Occipital lobe (tissue), 2 donors: ENCODE data around the gene CEACAM8. TPM values are rescaled to one million over a fixed set of nuclear protein-coding genes. Genes with fewer than 3 reads are reported as not detected.
"Not testable (repeated sequence)": the region's sequence is repeated elsewhere in the genome, so short reads cannot be mapped to it uniquely, and the experiment has no call there.

Source experiments
- DNase-seq: peaks from one replicate; lab custom pipeline; 2025; lab: John Stamatoyannopoulos, UW
- total RNA-seq: library from RNA; depleted of rRNA; stranded (reverse); fragments of >200 nt; gene quantifications from one replicate; pipeline ENCODE4 v1.2.3, GENCODE V29; 2014

Gene CEACAM8
- total RNA-seq, 1 donor from 2014 or later: not detected

DNA sequence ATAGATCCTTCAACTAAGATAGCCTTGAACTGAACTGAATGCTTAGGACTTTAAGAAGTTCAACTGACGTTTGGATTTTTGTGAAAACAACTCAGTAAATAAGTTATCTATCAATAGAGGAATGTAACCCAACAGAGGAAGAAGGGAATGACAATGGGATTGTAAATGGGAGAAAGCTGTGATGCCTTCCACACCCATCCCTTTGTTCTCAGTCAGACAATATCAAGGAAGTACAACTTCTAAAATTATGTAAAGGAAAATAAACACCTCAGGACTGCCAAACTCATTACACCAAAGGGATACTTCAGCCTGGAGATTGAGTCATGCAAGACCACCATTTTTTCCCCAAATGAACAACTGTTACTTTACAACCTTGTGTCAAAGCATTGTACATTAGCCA lies 21.1 kb downstream of the CEACAM8 start:
- no peak for DNase-seq

DNA sequence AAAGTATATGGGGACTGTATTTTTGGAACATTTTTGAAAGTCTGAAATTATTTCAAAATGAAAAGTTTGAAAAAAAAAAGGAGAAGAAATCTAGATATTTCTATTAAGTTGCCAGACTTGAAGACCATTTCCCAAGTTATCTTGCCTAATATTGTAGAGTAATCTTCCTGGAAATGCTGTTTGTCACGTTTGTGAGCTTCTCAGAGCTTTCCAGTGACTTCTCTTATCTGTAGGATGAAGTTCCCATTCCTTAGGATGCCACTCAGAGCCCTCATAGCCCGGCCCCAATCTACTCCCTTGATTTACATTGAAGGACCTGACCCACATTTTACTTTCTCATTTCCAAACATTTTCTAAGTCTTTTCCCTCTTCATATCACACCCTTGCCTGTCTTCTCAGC lies 23.6 kb downstream of the CEACAM8 start:
- no peak for DNase-seq

GRCh38 chr19:42569193-42569592 lies 25.5 kb downstream of the CEACAM8 start:
- DNase-seq: no peak

GRCh38 chr19:42568006-42568405 lies 26.7 kb downstream of the CEACAM8 start:
- no peak for DNase-seq

DNA sequence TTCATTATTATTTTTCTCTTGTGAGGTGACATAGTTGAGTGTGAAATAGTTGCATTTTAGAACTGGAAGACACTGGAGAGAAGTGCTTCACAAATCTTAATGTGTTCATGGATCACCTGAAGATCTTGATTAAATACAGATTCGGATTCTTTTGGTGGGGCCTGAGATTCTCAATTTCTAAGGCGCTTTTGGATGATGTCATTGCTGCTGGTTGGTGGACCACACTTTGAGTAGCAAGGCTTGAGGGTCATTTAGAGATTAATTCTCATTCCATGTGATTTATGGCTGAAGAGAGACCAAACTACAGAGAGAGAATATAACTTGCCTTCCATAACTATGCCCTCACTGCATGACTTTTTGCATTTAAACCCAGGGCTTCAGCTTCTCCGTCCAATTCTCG lies 27.2 kb downstream of the CEACAM8 start:
- no peak for DNase-seq

- DNase-seq: peak; percentile 22
Measured at GRCh38 chr19:42563352-42564210, 31.1 kb downstream of the CEACAM8 start.

- no peak for DNase-seq
Measured at GRCh38 chr19:42561512-42561911, 33.2 kb downstream of the CEACAM8 start.

- no peak for DNase-seq
Measured at GRCh38 chr19:42560731-42561130, 34.0 kb downstream of the CEACAM8 start.

- DNase-seq: no peak
Measured at GRCh38 chr19:42558450-42559150, 36.1 kb downstream of the CEACAM8 start.

- not testable (repeated sequence) for DNase-seq
Measured at GRCh38 chr19:42557386-42557871, 37.3 kb downstream of the CEACAM8 start.

- no peak for DNase-seq
Measured at GRCh38 chr19:42555801-42556200, 38.9 kb downstream of the CEACAM8 start.

DNA sequence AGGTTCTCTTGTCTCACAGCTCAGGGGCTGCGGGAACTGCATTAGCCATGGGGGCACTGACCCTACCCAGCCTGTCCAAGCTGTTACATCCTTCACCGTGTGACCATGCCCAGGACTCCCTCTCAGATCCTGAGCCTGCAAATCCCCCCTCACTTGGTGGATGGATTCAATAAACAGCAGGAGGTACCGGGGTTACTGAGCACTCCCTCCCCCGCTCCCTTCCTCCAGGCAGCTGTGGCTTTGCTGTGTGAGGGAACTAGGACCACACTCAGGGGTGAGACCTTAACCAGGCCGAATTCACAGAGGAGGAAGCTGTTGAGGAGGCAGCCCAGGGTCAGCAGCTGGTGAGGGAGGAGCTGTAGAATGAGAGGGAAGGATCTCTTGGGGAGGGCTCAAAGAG lies 39.4 kb downstream of the CEACAM8 start:
- no peak for DNase-seq

DNA sequence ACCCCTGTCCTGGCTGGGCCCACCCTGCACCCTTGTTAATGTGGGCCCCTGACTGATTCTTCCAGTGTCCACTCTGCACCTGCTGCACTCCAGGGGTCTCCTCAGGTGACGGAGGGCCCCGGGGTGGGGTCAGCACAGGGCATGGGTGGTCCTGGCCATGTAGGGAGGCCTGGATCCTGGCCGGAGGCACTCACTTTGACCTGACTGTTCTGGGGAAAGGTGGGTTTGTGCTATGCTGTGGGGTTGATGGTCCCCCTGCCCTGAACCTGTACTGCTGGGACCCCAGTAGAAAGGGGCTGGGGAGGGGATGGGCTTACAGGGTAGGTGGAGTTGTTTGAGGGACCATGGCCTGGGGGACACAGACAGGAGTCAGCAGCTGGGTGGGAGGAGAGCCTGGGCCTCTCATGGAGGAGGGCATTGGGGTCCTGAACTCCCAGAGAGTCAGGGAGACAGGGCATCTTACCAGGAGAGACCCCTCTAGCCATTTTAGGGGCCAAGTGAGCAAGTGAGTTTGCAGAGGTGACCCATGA lies 40.6 kb downstream of the CEACAM8 start:
- no peak for DNase-seq

GRCh38 chr19:42553292-42554045 lies 41.3 kb downstream of the CEACAM8 start:
- no peak for DNase-seq

DNA sequence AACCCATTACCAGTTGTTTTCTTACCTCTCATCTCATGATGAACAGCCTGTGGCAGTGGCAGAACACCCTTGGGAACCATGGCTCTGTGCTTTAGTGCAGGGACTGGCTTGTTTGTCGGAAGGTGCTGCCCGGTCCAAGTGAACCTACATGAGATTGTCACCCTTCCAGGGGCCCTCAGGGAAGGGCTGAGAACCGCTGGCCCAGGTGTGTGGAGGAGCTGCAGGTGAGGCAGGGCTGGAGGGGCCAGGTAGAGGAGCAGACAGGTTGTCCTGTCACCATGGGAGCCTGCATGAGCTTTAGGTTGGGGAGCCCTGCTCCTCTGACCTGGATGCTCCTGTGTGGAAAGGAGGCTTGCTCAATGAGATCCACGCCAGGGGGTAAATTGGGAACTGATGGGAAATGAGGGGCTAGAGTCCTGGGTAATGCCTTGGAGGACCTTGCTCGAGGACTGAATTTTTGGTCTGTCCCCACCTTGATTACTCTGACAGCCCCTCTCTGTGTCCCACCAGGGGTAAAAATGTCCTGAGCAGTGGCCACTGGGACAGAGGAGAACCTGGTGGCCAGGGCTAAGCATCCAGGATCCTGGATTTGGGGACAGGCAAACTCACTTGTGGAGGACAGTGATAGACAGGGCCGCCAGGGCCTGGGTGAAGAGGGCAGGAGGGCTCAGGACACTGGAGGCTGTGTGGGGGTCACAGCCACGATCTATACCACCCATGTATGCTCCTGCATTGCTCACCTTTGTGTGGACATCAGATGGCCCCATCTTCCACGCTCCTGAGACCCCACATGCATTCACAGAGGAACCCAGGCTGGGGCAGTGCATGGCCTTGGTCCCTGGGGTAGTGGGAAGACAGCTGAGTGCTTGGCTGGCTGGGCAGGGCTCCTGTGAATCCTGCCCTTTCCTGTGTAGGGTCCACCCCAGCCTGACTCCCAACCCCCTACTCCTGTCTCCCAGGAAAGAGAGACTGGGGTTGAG lies 42.3 kb downstream of the CEACAM8 start:
- no peak for DNase-seq

DNA sequence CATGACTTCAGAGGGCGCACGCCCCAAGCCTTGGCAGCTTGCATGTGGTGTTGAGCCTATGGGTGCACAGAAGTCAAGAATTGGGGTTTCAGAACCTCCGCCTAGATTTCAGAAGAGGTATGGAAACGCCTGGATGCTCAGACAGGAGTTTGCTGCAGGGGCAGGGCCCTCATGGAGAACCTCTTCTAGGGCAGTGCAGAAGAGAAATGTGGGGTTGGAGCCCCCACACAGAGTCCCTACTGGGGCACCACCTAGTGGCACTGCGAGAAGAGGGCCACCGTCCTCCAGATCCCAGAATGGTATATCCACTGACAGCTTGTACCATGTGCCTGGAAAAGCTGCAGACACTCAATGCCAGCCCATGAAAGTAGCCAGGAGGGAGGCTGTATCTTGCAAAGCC lies 44.2 kb downstream of the CEACAM8 start:
- not testable (repeated sequence) for DNase-seq

GRCh38 chr19:42549067-42549466 lies 45.7 kb downstream of the CEACAM8 start:
- not testable (repeated sequence) for DNase-seq

DNA sequence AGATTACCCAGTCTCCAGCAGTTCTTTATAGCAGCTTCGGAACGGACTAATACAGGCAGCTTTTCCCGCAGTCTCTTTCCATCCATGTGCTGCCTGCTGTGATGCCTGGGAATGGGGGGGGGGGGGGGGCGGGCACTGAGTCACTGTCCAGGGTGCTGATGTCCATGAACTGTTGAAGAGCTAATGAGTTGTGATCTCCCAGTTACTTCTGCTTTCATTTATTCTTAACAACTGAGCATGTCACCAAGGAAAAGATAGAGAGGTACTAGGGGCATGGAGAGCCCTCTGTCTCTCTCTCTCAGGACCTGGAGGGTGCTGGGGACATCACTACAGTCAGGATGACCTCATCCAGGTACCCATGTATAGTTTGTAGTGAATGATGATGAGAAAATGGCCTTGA lies 46.2 kb downstream of the CEACAM8 start:
- no peak for DNase-seq

DNA sequence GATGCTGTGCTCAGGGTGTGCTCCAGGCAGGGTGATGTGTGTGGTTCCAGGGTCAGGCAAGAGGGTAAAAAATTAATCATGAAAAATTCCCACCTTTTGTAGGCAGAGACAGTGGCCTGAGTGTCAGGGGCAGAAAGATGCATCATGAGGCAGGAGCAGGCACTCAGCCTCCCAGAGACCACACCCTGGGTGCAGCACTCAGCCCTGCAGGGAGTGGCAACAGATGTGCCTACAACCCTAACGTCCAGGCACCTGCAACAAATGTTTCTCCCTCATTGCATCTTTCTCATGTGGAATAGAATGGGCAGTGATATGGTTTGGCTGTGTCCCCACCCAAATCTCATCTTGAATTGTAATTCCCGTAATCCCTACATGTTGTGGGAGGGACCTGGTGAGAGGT lies 46.8 kb downstream of the CEACAM8 start:
- no peak for DNase-seq

DNA sequence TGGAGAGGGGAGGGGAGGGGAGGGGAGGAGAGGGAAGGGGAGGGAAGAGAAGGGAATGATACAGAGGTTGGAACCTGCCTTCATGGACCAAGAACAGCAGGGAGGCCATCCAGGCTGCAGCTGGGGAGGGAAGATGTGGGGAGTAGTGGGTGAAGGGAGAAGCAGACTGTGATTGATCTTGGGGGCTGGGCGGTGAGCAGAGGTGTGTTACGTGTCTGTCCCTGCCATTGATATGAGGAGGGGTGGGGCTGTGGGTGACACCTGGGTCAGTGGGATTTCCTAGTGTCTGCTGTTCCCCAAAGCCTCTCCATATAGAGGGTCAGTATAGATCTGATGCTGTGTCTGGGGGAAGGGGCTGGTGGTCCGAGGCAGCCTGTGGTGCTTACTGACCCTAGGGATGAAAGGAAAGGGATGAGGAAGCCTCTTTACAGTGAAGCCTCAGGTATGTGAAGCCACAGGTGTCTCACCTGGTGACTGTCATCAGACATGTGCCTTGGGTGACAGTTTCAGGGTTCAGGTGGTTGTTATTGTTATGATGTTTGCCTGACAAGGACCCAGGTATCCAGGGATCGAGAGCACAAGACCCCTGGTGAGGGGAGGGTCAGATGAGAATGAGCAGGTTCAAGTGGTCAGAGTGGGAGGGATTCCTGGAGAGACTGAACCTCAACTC lies 47.8 kb downstream of the CEACAM8 start:
- DNase-seq: no peak
